Measurements from ENCODE around the gene MSL3B.

Gene MSL3B

GRCh38 chr2:233867993-233868532 lies at the start of gene MSL3B:
MSL3B (minus strand) TSS chr2:233868386.
- Mint-ChIP-seq H3K9me3 (peaks cover 8% of the 10 kb centered on the region), H3K27me3 (peaks cover 13% of the 10 kb centered on the region), H3K4me1 (ENCODE audit: low read depth) (peaks cover 3% of the 10 kb centered on the region), H3K4me3 (peak within 1 kb of the TSS; percentile 82), H3K36me3 (ENCODE audit: low read depth) (peaks cover 23% of the 10 kb centered on the region), H3K27ac (peak within 1 kb of the TSS; percentile 83)
- intact Hi-C loops (cut with micrococcal nuclease): no loop called here
- TF ChIP-seq CTCF (IDR thresholded peaks at IDR 0.05): no peak
- POLR2A ChIA-PET: interaction anchor here (0.6 kb wide), 1 partner anchor 13 kb away, joined by 3 read pairs; no protein-coding TSS in a partner anchor
- ATAC-seq: peak; percentile 93
- CTCF ChIA-PET: interaction anchor here (0.9 to 3.0 kb wide), 3 partner anchors 10 to 676 kb away, joined by 3 to 23 read pairs (median 3); no protein-coding TSS in a partner anchor
- DNase-seq: peak; percentile 58

GRCh38 chr2:233917116-233917515 lies 48.9 kb upstream of the MSL3B start, which contains the start of gene TRPM8:
TRPM8 (plus strand) TSS chr2:233917373; CDS start chr2:233926538, 9,165 bp downstream.
- ChIA-PET POLR2A (interaction anchor here (1.6 kb wide), 1 partner anchor 15 kb away, joined by 4 read pairs; no protein-coding TSS in a partner anchor), CTCF (interaction anchor here (1.1 kb wide), 1 partner anchor 11 kb away, joined by 3 read pairs; no protein-coding TSS in a partner anchor)
- no peak within 1 kb of the TSS for H3K27ac Mint-ChIP-seq
- H3K4me1 Mint-ChIP-seq (ENCODE audit: low read depth): peaks cover 5% of the 10 kb centered on the region
- no peaks in the 10 kb centered on the region for H3K36me3 Mint-ChIP-seq (ENCODE audit: low read depth)
- H3K4me3 Mint-ChIP-seq: no peak within 1 kb of the TSS
- H3K27me3 Mint-ChIP-seq: peaks cover 20% of the 10 kb centered on the region
- no peak for TF ChIP-seq CTCF (IDR thresholded peaks at IDR 0.05)
- intact Hi-C loops (cut with micrococcal nuclease): no loop called here
- no peak for ATAC-seq
- no peaks in the 10 kb centered on the region for H3K9me3 Mint-ChIP-seq
- no peak for DNase-seq

- no peaks in the 10 kb centered on the region for H3K9me3 Mint-ChIP-seq
- CTCF ChIA-PET: interaction anchor here (1.1 kb wide), 1 partner anchor 70 kb away, joined by 3 read pairs; no protein-coding TSS in a partner anchor
- TF ChIP-seq CTCF (IDR thresholded peaks at IDR 0.05): no peak
- H3K4me3 Mint-ChIP-seq: no peak overlapping the region
- no peaks in the 10 kb centered on the region for H3K36me3 Mint-ChIP-seq (ENCODE audit: low read depth)
- H3K27ac Mint-ChIP-seq: no peak overlapping the region
- H3K4me1 Mint-ChIP-seq (ENCODE audit: low read depth): peaks cover 4% of the 10 kb centered on the region
- H3K27me3 Mint-ChIP-seq: peaks cover 25% of the 10 kb centered on the region
- ATAC-seq: no peak
- intact Hi-C loops (cut with micrococcal nuclease): no loop called here
- POLR2A ChIA-PET: interaction anchor here (0.9 kb wide), 1 partner anchor 61 kb away, joined by 3 read pairs; the partner anchor contains the start of gene HJURP
- no peak for DNase-seq
Observed at GRCh38 chr2:233915128-233915527, 46.9 kb upstream of the MSL3B start.

GRCh38 chr2:233912691-233913423 lies 44.7 kb upstream of the MSL3B start:
- Mint-ChIP-seq H3K9me3 (no peaks in the 10 kb centered on the region), H3K27me3 (peaks cover 22% of the 10 kb centered on the region), H3K36me3 (ENCODE audit: low read depth) (no peaks in the 10 kb centered on the region), H3K27ac (no peak overlapping the region), H3K4me3 (no peak overlapping the region), H3K4me1 (ENCODE audit: low read depth) (no peaks in the 10 kb centered on the region)
- ChIA-PET POLR2A (no interaction called here), CTCF (no interaction called here)
- ATAC-seq: no peak
- intact Hi-C loops (cut with micrococcal nuclease): no loop called here
- peak; percentile 45 for DNase-seq
- TF ChIP-seq CTCF (IDR thresholded peaks at IDR 0.05): no peak

GRCh38 chr2:233907627-233908026 lies 39.4 kb upstream of the MSL3B start:
- Mint-ChIP-seq H3K4me3 (no peak overlapping the region), H3K9me3 (no peaks in the 10 kb centered on the region), H3K4me1 (ENCODE audit: low read depth) (no peaks in the 10 kb centered on the region), H3K36me3 (ENCODE audit: low read depth) (no peaks in the 10 kb centered on the region), H3K27me3 (peaks cover 20% of the 10 kb centered on the region), H3K27ac (no peak overlapping the region)
- ChIA-PET POLR2A (no interaction called here), CTCF (no interaction called here)
- DNase-seq: no peak
- TF ChIP-seq CTCF (IDR thresholded peaks at IDR 0.05): no peak
- intact Hi-C loops (cut with micrococcal nuclease): no loop called here
- no peak for ATAC-seq

All from activated CD8-positive, alpha-beta T cell treated with anti-CD3 and anti-CD28 coated beads for 36 hours (primary cell).